Fibroblast of skin of abdomen (primary cell): ENCODE measurements around the gene CSN1S1.

Experiments used
- DNase-seq: peaks from one replicate; pipeline ENCODE4 v3.0.0-alpha.2; 2013

The CSN1S1 gene

GRCh38 chr4:69994782-69995181 lies 63.9 kb downstream of the CSN1S1 start:
- no peak for DNase-seq

DNA sequence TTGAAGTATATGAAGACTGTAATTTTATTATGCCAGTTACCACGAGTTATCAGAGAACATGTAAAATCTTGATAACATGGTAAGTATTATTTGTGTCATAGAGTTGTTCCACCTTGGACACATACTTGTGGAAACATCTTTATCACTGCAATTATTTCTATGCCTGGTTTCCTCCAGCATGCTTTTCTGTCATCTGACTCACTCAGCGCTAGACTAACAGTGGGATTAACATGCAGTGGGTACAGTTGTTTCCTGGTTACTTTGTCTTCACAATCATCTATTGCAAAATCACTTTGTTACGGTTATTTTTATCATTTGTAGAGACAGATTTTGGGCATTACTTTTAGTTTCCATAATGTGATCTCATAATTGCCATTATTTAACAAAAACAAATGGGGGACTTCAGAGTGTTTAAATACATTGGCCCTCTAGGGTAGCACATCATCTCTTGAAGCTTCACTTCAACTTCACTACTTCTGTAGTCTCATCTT lies 64.7 kb downstream of the CSN1S1 start, which contains the start of gene STATH:
TSS of gene STATH (plus strand) at position 441 of the 491 bp plus-strand sequence. CDS start 2,472 bp downstream, outside the sequence.
- DNase-seq: peak; percentile 2
